ENCODE data around the gene ABCC8. TPM values are rescaled to one million over a fixed set of nuclear protein-coding genes. Genes with fewer than 3 reads are reported as not detected.
"Not testable (repeated sequence)": the region's sequence is repeated elsewhere in the genome, so short reads cannot be mapped to it uniquely, and the experiment has no call there.

ABCC8 gene
- total RNA-seq, 2 experiments from 2014 or later, result not detected

DNA sequence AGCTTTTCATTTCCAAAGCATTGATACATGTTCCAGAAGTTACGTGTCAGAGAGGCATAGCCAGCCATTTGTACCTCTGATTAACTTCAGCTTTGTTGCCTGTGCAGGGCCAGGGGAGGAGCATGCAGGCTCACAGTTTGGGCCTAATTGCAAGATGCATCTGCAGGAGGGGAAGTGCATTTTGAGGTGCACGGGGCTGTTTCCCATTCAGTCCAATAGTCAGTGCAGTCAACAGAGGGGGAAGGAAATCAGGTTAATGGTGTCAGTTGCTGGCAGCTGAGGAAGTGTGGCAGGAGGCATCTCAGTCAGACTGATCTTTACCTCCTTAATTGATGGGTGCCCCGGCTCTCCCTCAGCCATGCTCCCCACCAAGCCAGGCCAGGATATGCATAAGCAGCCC, 39.3 kb downstream of the ABCC8 start:
- H3K4me1 Mint-ChIP-seq (ENCODE audit: low read depth), result peaks cover 10% of the 10 kb centered on the region
- no peak overlapping the region for H3K4me3 Mint-ChIP-seq
- H3K36me3 Mint-ChIP-seq (ENCODE audit: low read depth), result no peaks in the 10 kb centered on the region
- peaks cover 2% of the 10 kb centered on the region for H3K9me3 Mint-ChIP-seq
- CTCF ChIA-PET, result no interaction called here
- intact Hi-C loops (cut with micrococcal nuclease), result no loop called here
- peaks cover 5% of the 10 kb centered on the region for H3K27me3 Mint-ChIP-seq (ENCODE audit: low read depth)
- DNase-seq, result no peak
- no peak overlapping the region for H3K27ac Mint-ChIP-seq

DNA sequence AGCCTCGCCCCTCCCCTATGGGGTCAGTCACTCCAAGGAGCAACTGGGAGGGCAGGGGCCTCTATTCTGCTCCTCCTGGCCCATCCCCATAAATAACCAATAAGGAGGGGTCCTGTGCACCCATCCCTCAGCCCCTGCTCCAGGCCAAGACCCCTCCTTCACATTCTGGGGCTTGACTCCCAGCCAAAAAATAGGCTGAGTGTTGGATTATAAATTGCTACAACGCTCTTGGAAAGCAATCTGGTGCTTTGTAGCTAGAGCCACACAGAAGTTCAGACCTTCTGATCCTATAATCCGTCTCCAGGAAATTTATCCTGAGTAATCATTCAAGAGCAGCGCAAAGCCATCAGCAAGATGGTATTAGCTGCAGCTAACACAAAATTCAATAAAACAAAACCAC, 42.5 kb downstream of the ABCC8 start:
- H3K27me3 Mint-ChIP-seq (ENCODE audit: low read depth), result peaks cover 5% of the 10 kb centered on the region
- H3K27ac Mint-ChIP-seq, result no peak overlapping the region
- H3K4me3 Mint-ChIP-seq, result no peak overlapping the region
- DNase-seq, result no peak
- intact Hi-C loops (cut with micrococcal nuclease), result no loop called here
- H3K36me3 Mint-ChIP-seq (ENCODE audit: low read depth), result no peaks in the 10 kb centered on the region
- peaks cover 2% of the 10 kb centered on the region for H3K4me1 Mint-ChIP-seq (ENCODE audit: low read depth)
- H3K9me3 Mint-ChIP-seq, result no peaks in the 10 kb centered on the region
- CTCF ChIA-PET, result interaction anchor here (1.1 kb wide), 1 partner anchor 10 kb away, joined by 3 read pairs; no protein-coding TSS in a partner anchor

DNA sequence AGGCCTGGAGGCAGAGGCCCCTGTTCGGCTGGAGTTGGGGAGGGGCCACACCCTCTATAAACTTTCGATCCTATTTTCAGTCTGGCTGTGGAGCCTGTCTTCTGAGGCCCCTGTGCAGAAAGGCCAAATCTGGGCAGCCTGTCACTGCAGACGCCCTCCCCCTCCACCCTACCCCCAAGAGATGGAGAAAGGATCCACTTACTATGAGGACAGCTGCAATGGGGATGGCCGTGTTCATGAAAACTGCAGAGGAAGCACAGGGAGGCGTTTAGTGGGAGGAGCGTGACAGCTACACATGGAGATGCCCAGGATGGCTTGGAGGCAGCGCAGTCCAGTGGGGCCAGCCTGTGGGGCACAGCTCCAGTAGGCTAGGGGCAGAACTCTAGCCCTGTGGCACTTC, 44.6 kb downstream of the ABCC8 start:
- no peaks in the 10 kb centered on the region for H3K9me3 Mint-ChIP-seq
- CTCF ChIA-PET, result no interaction called here

DNA sequence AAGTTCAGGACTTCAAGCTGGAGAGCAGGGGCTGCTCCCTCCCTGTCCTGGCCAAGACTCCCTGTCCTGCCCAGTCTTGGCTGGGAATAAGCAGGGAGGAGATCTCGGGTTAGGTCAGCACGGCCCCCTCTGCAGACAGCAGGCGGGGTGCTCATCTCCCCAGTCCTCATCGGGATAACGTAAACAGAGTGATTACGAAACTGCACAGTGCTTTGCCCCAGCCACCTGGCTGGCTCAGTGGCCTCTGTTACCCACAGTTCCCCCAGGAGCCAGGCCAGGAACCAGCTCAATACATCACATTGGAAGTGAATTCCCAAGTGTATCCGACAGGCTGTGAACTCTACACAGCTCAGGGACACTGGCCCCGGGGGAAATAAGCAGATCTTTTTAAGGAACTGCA, 45.5 kb downstream of the ABCC8 start:
- no peaks in the 10 kb centered on the region for H3K4me1 Mint-ChIP-seq (ENCODE audit: low read depth)
- H3K9me3 Mint-ChIP-seq, result no peaks in the 10 kb centered on the region
- H3K4me3 Mint-ChIP-seq, result no peak overlapping the region
- intact Hi-C loops (cut with micrococcal nuclease), result no loop called here
- CTCF ChIA-PET, result no interaction called here
- no peaks in the 10 kb centered on the region for H3K36me3 Mint-ChIP-seq (ENCODE audit: low read depth)
- DNase-seq, result no peak
- H3K27ac Mint-ChIP-seq, result no peak overlapping the region
- no peaks in the 10 kb centered on the region for H3K27me3 Mint-ChIP-seq (ENCODE audit: low read depth)

More for the DNA sequence above, 44.6 kb downstream of the ABCC8 start:
- H3K4me3 Mint-ChIP-seq, result no peak overlapping the region
- H3K4me1 Mint-ChIP-seq (ENCODE audit: low read depth), result no peaks in the 10 kb centered on the region
- H3K27ac Mint-ChIP-seq, result no peak overlapping the region
- H3K36me3 Mint-ChIP-seq (ENCODE audit: low read depth), result no peaks in the 10 kb centered on the region
- intact Hi-C loops (cut with micrococcal nuclease), result no loop called here
- H3K27me3 Mint-ChIP-seq (ENCODE audit: low read depth), result no peaks in the 10 kb centered on the region
- DNase-seq, result no peak

DNA sequence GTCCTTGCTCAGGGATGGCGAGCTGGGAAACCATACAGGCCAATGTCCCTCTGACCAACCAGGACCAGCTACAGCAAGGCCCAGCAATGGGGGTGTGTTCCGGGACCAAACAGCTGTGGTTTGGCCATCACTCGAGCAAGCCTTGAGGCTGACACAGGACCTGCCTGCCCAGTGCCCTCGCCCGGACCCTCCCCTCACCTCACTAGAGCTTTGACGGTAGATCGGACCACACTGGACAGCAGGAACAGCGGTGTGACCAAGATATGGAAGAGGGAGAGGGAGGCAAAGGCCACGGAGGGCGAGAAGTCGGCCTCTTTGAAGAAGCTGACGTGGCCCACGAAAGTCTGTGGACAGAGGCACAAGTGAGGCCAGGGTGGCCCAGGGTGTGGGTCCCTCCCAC, 46.0 kb downstream of the ABCC8 start:
- H3K4me1 Mint-ChIP-seq (ENCODE audit: low read depth), result no peaks in the 10 kb centered on the region
- H3K4me3 Mint-ChIP-seq, result no peak overlapping the region
- H3K36me3 Mint-ChIP-seq (ENCODE audit: low read depth), result no peaks in the 10 kb centered on the region
- no peaks in the 10 kb centered on the region for H3K27me3 Mint-ChIP-seq (ENCODE audit: low read depth)
- no peak for DNase-seq
- intact Hi-C loops (cut with micrococcal nuclease), result no loop called here
- H3K9me3 Mint-ChIP-seq, result no peaks in the 10 kb centered on the region
- H3K27ac Mint-ChIP-seq, result no peak overlapping the region
- CTCF ChIA-PET, result no interaction called here

DNA sequence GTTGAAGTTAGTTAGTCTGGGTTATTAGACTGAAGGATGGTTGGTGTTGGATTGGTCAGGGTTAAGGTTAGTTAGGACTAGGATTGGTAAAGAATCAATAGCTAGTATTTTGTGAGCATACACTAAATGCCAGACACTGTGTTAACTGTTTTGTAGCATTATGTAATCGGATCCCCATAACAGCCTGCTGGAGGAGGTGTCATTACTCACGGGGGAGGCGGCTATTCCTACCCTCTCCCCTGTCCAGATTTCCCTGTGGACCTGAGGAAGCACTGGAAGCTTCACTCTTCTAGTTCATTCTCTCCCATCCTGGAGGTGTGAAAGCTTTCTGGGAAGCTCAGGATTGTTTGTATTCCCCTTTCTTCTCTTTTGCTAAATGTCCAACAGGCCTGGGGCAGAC, 47.7 kb downstream of the ABCC8 start:
- no peak for DNase-seq
- no peaks in the 10 kb centered on the region for H3K27me3 Mint-ChIP-seq (ENCODE audit: low read depth)
- H3K27ac Mint-ChIP-seq, result no peak overlapping the region
- CTCF ChIA-PET, result interaction anchor here (1.8 kb wide), 1 partner anchor 45 kb away, joined by 7 read pairs; no protein-coding TSS in a partner anchor
- H3K4me1 Mint-ChIP-seq (ENCODE audit: low read depth), result no peaks in the 10 kb centered on the region
- no peaks in the 10 kb centered on the region for H3K36me3 Mint-ChIP-seq (ENCODE audit: low read depth)
- H3K4me3 Mint-ChIP-seq, result no peak overlapping the region
- H3K9me3 Mint-ChIP-seq, result no peaks in the 10 kb centered on the region
- intact Hi-C loops (cut with micrococcal nuclease), result no loop called here

DNA sequence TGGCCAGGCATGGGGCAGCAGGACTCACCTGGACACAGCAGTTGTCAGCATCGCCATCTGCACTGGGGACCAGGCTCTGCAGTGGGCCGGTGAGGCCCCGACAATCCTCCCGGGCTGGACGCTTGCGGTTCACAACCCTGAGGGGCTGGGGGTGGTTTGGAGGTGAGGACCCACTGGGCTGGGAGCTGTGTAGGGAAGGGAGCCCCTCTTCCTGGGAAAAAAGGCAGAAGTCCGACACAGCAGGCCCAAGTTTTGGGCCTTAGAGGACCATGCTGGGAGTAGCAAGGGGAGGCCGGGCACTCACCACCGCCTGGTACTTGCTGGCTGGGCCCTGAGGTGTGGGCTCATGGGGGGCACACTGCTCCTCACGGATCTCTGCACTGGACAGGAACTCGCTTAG, 48.4 kb downstream of the ABCC8 start:
- H3K27ac Mint-ChIP-seq, result no peak overlapping the region

DNA sequence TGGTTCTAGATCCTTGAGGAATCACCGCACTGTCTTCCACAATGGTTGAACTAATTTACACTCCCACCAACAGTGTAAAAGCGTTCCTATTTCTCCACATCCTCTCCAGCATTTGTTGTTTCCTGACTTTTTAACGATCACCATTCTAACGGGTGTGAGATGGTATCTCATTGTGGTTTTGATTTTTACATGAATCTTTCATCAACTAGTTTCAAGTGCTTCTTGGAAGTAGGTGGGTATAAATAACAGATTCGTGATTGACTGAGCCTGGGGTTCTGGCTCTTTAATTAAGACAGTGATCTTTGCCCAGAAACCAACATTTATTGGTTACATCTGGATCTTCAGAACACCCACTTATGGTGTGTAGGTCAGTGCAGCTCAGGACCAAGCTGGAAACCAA, 50.4 kb downstream of the ABCC8 start:
- intact Hi-C loops (cut with micrococcal nuclease); H3K4me1 Mint-ChIP-seq (ENCODE audit: low read depth); H3K9me3 Mint-ChIP-seq; H3K27me3 Mint-ChIP-seq (ENCODE audit: low read depth); H3K4me3 Mint-ChIP-seq; DNase-seq; H3K36me3 Mint-ChIP-seq (ENCODE audit: low read depth); CTCF ChIA-PET; H3K27ac Mint-ChIP-seq: not testable (repeated sequence)

More for the DNA sequence above, 48.4 kb downstream of the ABCC8 start:
- Mint-ChIP-seq H3K9me3 (no peaks in the 10 kb centered on the region), H3K4me1 (ENCODE audit: low read depth) (no peaks in the 10 kb centered on the region), H3K27me3 (ENCODE audit: low read depth) (no peaks in the 10 kb centered on the region), H3K4me3 (no peak overlapping the region), H3K36me3 (ENCODE audit: low read depth) (no peaks in the 10 kb centered on the region)
- DNase-seq, result no peak
- CTCF ChIA-PET, result interaction anchor here (1.8 kb wide), 1 partner anchor 44 kb away, joined by 7 read pairs; no protein-coding TSS in a partner anchor
- intact Hi-C loops (cut with micrococcal nuclease), result no loop called here

DNA sequence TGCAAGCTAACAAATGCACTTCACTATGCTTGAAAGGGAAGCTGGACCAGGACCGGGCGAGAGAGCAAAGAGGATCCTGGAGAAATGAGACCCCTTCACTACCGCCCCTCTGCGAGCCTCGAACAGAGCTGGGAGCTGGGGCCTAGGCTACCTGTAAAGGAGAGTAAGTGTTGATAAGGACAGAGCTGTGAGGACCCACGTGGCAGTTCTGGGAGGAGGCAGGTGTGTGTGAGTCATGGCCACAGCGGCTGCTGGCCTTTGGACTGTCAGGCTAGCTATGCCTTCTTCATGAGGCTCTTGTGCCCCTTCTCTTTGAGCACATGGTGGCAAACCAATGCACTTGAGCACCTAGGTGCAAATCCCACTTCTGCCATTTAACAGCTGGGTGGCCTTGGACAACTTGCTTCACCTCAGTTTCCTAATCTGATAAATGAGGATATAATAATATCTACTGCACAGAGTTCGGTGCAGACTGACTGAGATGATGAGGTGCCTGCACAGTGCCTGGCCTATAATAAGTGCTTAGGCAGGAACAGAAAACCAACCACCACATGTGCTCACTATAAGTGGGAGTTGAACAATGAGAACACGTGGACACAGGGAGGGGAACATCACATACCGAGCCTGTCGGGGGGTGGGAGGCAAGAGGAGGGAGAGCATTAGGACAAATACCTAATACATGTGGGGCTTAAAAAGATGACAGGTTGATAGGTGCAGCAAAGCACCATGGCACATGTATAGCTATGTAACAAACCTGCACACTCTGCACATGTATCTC, 52.9 kb downstream of the ABCC8 start:
- intact Hi-C loops (cut with micrococcal nuclease), result no loop called here
- H3K9me3 Mint-ChIP-seq, result no peaks in the 10 kb centered on the region
- H3K4me1 Mint-ChIP-seq (ENCODE audit: low read depth), result no peaks in the 10 kb centered on the region
- H3K27me3 Mint-ChIP-seq (ENCODE audit: low read depth), result peaks cover 12% of the 10 kb centered on the region
- CTCF ChIA-PET, result no interaction called here
- no peaks in the 10 kb centered on the region for H3K36me3 Mint-ChIP-seq (ENCODE audit: low read depth)
- DNase-seq, result no peak
- no peak overlapping the region for H3K4me3 Mint-ChIP-seq
- no peak overlapping the region for H3K27ac Mint-ChIP-seq

DNA sequence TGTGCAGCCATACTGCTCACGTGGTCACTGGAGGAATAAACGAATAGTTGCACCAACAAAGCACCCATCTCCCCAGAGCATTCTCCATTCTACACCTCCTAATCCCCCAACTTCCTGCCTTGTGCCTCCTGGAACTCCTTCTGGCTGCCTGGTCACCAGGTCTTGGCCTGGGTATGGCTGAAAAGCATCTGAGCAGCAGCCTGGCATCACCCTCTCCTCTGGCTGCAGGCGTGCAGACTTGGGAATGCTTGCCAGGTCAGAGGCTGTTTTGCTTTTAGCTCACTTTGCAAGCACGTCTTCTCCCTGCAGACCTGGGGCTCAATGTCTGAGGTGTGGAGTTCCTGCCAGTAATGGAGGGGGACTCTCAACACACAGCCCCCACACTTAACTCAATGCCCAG, 54.9 kb downstream of the ABCC8 start:
- no peak overlapping the region for H3K4me3 Mint-ChIP-seq
- H3K27ac Mint-ChIP-seq, result no peak overlapping the region
- H3K9me3 Mint-ChIP-seq, result no peaks in the 10 kb centered on the region
- CTCF ChIA-PET, result interaction anchor here (1.2 kb wide), 1 partner anchor 309 kb away, joined by 3 read pairs; no protein-coding TSS in a partner anchor
- H3K36me3 Mint-ChIP-seq (ENCODE audit: low read depth), result no peaks in the 10 kb centered on the region
- H3K4me1 Mint-ChIP-seq (ENCODE audit: low read depth), result no peaks in the 10 kb centered on the region
- DNase-seq, result no peak
- H3K27me3 Mint-ChIP-seq (ENCODE audit: low read depth), result peaks cover 18% of the 10 kb centered on the region
- intact Hi-C loops (cut with micrococcal nuclease), result no loop called here

DNA sequence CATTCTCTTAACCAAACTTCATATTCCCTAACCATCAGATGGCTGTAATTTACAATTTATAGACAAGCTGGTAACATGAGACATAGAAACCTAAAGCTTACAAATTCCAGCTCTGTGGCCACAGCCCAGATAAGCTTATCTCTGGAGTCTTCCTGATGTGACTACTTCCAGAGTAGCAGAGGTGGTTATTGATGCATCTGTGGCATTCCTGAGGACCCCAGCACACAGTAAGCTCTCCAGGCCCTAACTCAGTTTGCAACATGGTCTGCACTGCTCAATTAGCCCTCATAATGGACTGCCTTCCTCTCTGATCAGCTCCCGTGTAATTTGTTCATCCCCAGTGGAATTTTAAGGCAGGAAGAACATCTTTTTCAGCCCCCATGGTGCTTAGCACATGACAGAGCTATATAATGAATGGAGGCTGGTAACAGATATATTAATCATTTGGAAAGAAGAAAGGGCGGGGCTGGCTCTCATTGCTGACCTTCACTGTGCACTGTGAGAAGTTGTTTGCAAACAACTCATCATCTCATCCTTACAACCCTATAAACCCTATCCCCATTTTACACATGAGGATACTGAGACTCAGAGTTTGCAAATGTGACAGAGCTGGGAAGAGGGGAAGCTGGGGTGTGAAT, 58.1 kb downstream of the ABCC8 start:
- Mint-ChIP-seq H3K4me1 (ENCODE audit: low read depth) (peaks cover 9% of the 10 kb centered on the region), H3K36me3 (ENCODE audit: low read depth) (no peaks in the 10 kb centered on the region), H3K9me3 (no peaks in the 10 kb centered on the region), H3K27me3 (ENCODE audit: low read depth) (peaks cover 24% of the 10 kb centered on the region), H3K4me3 (no peak overlapping the region), H3K27ac (no peak overlapping the region)
- intact Hi-C loops (cut with micrococcal nuclease), result no loop called here
- no peak for DNase-seq
- CTCF ChIA-PET, result interaction anchor here (0.6 kb wide), 1 partner anchor 35 kb away, joined by 3 read pairs; no protein-coding TSS in a partner anchor

DNA sequence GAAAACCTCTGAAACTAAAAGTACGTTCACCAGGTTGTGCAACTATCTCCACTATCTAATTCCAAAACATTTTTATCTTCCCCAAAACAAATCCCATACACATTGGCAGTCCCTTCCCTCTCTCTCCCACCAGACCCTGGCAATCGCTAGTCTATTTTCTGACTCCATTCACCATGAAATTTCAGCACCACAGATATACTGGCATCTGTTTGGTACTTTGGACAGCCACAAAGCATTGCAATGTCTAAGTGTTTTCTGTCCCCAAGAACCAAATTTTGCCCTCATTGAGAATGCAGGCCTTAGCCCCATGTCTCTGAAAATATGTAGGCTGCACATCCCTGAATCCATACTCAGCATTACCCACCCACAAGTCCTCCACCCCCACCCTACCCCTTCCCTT, 60.2 kb downstream of the ABCC8 start:
- intact Hi-C loops (cut with micrococcal nuclease), result no loop called here
- Mint-ChIP-seq H3K4me1 (ENCODE audit: low read depth) (peaks cover 9% of the 10 kb centered on the region), H3K27ac (no peak overlapping the region), H3K9me3 (no peaks in the 10 kb centered on the region), H3K36me3 (ENCODE audit: low read depth) (no peaks in the 10 kb centered on the region), H3K27me3 (ENCODE audit: low read depth) (peaks cover 27% of the 10 kb centered on the region), H3K4me3 (no peak overlapping the region)
- DNase-seq, result no peak
- CTCF ChIA-PET, result no interaction called here

DNA sequence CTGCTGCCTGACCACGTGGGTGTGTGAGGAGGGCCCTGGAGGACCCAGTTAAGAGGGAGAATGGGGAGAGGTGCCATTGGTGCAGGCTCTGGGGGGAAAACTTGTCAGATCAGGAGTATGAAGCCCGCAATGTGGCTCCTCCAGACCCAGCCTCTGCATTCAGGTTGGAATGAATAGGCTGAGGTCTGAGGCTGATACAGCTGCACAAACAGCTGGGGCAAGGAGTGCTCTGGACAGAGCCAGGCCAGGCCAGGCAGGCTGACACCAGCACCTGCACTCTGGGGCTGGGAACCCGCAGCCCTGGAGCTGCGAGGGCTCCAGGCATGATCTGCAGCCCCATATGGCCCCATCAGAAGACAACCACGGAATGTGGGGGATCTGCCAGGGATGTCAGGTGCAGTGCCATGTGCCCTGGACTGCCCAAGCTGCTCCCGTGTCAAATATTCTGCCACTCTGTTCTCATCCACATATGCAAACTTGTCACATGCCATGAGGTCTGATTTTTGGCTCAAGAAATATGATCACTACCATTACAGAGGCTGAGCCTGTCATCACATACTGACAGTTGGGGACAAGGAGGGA, 61.0 kb downstream of the ABCC8 start:
- Mint-ChIP-seq H3K27ac (no peak overlapping the region), H3K4me1 (ENCODE audit: low read depth) (peaks cover 9% of the 10 kb centered on the region), H3K9me3 (no peaks in the 10 kb centered on the region), H3K27me3 (ENCODE audit: low read depth) (peaks cover 27% of the 10 kb centered on the region), H3K36me3 (ENCODE audit: low read depth) (no peaks in the 10 kb centered on the region), H3K4me3 (no peak overlapping the region)
- no peak for DNase-seq
- intact Hi-C loops (cut with micrococcal nuclease), result no loop called here
- CTCF ChIA-PET, result no interaction called here
